ENCODE measurements around the gene SOX8.

SOX8 gene

DNA sequence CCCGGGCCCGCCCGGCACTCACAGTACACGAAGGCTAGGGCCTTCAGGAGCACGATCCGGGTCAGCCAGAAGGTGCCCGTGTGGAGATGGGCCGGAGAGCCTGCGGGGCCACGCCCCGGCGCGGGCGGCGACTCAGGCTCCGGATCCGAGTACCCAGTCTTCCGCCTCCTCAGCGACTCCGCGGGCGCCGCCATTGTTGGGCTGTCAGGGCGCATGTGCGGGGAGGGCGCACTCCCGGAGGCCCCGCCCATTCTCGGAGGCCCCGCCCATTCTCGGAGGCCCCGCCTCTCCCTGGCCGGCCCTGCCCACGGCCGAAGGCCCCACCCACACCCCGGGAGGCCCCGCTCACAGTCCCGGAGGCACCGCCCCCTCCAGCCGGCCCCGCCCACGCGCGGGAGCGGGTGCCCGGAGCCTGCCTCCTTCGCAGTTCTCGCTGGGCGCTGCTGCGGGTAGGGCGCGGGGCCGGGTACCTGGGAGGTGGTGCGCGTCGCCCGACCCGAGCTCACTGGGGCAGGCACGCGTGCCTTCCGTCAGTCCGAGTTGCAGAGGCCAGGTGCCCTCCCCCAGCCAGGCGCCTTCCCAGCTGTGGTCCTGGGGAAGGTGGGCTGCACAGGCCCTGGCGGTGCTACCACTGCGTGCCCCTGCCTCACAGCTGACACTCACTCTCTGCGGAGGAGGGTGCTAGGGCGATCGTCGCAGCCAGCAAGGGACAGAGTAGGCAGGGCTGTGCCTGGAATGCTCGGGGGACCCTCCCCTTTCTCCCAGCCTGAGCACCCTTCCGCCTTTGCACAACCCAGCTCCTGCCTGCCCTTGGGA is 10.6 kb upstream of the SOX8 start, which contains the start of gene LMF1:
TSS of gene LMF1 (minus strand) at position 219 of the 816 bp plus-strand sequence. CDS start at position 215, 4 bp downstream.
- H3K4me3 ChIP-seq (ENCODE audit: low read depth, low read length) = peak within 1 kb of the TSS; percentile 83
- H3K27ac ChIP-seq (ENCODE audit: extremely low read depth, low read depth, low read length) = peak within 1 kb of the TSS; percentile 71
- H3K9me3 ChIP-seq (ENCODE audit: control insufficient read depth, insufficient read depth, low read depth, low read length) = no peaks in the 10 kb centered on the region
- POLR2A ChIA-PET = no interaction called here
- peaks cover 0 to 22% of the 10 kb centered on the region in 2 experiments; a peak in 1 of 3 replicates for H3K36me3 ChIP-seq (ENCODE audit: control insufficient read depth in 2 of 2, insufficient read depth in 1 of 2, low read length in 2 of 2)
- CTCF ChIA-PET = interaction anchor here (0.5 kb wide), 1 partner anchor 186 kb away, joined by 5 read pairs; no protein-coding TSS in a partner anchor
- peaks cover 7% of the 10 kb centered on the region; the same call in 1 of the 2 replicates for H3K4me1 ChIP-seq (ENCODE audit: control insufficient read depth, insufficient read depth, low read length)
- no peak for TF ChIP-seq HOXA7 (CRISPR knock-in tag; IDR thresholded peaks at IDR 0.05; ENCODE audit: borderline replicate concordance)
- TF ChIP-seq ZBTB7A (tag by site-specific recombination; IDR thresholded peaks at IDR 0.05; ENCODE audit: low read depth) = 0 out of 2 replicates have a peak, but pooled peaks have one; percentile 42
- TF ChIP-seq, protein P1, sequence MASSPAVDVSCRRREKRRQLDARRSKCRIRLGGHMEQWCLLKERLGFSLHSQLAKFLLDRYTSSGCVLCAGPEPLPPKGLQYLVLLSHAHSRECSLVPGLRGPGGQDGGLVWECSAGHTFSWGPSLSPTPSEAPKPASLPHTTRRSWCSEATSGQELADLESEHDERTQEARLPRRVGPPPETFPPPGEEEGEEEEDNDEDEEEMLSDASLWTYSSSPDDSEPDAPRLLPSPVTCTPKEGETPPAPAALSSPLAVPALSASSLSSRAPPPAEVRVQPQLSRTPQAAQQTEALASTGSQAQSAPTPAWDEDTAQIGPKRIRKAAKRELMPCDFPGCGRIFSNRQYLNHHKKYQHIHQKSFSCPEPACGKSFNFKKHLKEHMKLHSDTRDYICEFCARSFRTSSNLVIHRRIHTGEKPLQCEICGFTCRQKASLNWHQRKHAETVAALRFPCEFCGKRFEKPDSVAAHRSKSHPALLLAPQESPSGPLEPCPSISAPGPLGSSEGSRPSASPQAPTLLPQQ (tag by site-specific recombination; IDR thresholded peaks at IDR 0.05) = no peak; the same call in 1 of the 2 replicates
- no peak for TF ChIP-seq ZNF221 (tag by site-specific recombination; IDR thresholded peaks at IDR 0.05; ENCODE audit: borderline replicate concordance)
- peak; percentile 93 for TF ChIP-seq ZNF335 (tag by site-specific recombination; conservative IDR thresholded peaks at IDR 0.05)
- no peak for TF ChIP-seq ZNF175 (tag by site-specific recombination; IDR thresholded peaks at IDR 0.05)
- peak; percentile 91 for TF ChIP-seq YY2 (tag by site-specific recombination; IDR thresholded peaks at IDR 0.05)
- no peak for TF ChIP-seq ZNF777 (tag by site-specific recombination; IDR thresholded peaks at IDR 0.05; ENCODE audit: borderline replicate concordance)
- TF ChIP-seq ZNF266 (tag by site-specific recombination; IDR thresholded peaks at IDR 0.05; ENCODE audit: low read depth) = no peak
- TF ChIP-seq EGR2 (tag by site-specific recombination; IDR thresholded peaks at IDR 0.05; ENCODE audit: low read depth) = peak; percentile 58; the same call in 1 of the 2 replicates
- no peak for TF ChIP-seq ZNF510 (tag by site-specific recombination; IDR thresholded peaks at IDR 0.05; ENCODE audit: insufficient replicate concordance)
- TF ChIP-seq, protein P2, sequence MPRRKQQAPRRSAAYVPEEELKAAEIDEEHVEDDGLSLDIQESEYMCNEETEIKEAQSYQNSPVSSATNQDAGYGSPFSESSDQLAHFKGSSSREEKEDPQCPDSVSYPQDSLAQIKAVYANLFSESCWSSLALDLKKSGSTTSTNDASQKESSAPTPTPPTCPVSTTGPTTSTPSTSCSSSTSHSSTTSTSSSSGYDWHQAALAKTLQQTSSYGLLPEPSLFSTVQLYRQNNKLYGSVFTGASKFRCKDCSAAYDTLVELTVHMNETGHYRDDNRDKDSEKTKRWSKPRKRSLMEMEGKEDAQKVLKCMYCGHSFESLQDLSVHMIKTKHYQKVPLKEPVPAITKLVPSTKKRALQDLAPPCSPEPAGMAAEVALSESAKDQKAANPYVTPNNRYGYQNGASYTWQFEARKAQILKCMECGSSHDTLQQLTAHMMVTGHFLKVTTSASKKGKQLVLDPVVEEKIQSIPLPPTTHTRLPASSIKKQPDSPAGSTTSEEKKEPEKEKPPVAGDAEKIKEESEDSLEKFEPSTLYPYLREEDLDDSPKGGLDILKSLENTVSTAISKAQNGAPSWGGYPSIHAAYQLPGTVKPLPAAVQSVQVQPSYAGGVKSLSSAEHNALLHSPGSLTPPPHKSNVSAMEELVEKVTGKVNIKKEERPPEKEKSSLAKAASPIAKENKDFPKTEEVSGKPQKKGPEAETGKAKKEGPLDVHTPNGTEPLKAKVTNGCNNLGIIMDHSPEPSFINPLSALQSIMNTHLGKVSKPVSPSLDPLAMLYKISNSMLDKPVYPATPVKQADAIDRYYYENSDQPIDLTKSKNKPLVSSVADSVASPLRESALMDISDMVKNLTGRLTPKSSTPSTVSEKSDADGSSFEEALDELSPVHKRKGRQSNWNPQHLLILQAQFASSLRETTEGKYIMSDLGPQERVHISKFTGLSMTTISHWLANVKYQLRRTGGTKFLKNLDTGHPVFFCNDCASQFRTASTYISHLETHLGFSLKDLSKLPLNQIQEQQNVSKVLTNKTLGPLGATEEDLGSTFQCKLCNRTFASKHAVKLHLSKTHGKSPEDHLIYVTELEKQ (tag by site-specific recombination; IDR thresholded peaks at IDR 0.05; ENCODE audit: borderline replicate concordance) = no peak
- TF ChIP-seq ZSCAN23 (tag by site-specific recombination; IDR thresholded peaks at IDR 0.05) = no peak
- peak; percentile 90 for TF ChIP-seq ZFHX2 (tag by site-specific recombination; conservative IDR thresholded peaks at IDR 0.05)
- TF ChIP-seq ZNF501 (tag by site-specific recombination; IDR thresholded peaks at IDR 0.05) = 0 out of 2 replicates have a peak, but pooled peaks have one; percentile 25
- no peak for TF ChIP-seq ZNF121 (tag by site-specific recombination; IDR thresholded peaks at IDR 0.05)
- no peak for TF ChIP-seq ZNF239 (tag by site-specific recombination; IDR thresholded peaks at IDR 0.05)
- no peak for TF ChIP-seq ZNF223 (tag by site-specific recombination; IDR thresholded peaks at IDR 0.05)
- TF ChIP-seq ZNF610 (tag by site-specific recombination; IDR thresholded peaks at IDR 0.05; ENCODE audit: borderline replicate concordance) = no peak; the same call in 1 of the 2 replicates
- TF ChIP-seq RBAK (tag by site-specific recombination; IDR thresholded peaks at IDR 0.05) = no peak
- TF ChIP-seq SCRT1 (tag by site-specific recombination; IDR thresholded peaks at IDR 0.05; ENCODE audit: borderline replicate concordance) = no peak
- TF ChIP-seq, protein P3, sequence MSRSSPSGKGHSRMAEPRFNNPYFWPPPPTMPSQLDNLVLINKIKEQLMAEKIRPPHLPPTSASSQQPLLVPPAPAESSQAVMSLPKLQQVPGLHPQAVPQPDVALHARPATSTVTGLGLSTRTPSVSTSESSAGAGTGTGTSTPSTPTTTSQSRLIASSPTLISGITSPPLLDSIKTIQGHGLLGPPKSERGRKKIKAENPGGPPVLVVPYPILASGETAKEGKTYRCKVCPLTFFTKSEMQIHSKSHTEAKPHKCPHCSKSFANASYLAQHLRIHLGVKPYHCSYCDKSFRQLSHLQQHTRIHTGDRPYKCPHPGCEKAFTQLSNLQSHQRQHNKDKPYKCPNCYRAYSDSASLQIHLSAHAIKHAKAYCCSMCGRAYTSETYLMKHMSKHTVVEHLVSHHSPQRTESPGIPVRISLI (tag by site-specific recombination; IDR thresholded peaks at IDR 0.05) = no peak
- TF ChIP-seq, protein P4, sequence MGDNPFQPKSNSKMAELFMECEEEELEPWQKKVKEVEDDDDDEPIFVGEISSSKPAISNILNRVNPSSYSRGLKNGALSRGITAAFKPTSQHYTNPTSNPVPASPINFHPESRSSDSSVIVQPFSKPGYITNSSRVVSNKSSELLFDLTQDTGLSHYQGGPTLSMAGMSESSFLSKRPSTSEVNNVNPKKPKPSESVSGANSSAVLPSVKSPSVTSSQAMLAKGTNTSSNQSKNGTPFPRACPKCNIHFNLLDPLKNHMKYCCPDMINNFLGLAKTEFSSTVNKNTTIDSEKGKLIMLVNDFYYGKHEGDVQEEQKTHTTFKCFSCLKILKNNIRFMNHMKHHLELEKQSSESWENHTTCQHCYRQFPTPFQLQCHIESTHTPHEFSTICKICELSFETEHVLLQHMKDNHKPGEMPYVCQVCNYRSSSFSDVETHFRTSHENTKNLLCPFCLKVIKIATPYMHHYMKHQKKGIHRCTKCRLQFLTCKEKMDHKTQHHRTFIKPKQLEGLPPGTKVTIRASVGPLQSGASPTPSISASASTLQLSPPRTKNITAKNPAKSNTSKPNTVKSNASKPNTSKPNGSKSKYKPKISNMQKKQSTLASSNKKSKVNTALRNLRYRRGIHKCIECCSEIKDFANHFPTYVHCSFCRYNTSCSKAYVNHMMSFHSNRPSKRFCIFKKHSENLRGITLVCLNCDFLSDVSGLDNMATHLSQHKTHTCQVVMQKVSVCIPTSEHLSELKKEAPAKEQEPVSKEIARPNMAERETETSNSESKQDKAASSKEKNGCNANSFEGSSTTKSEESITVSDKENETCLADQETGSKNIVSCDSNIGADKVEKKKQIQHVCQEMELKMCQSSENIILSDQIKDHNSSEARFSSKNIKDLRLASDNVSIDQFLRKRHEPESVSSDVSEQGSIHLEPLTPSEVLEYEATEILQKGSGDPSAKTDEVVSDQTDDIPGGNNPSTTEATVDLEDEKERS (tag by site-specific recombination; IDR thresholded peaks at IDR 0.05) = no peak
- peak; percentile 33; the same call in 1 of the 2 replicates for TF ChIP-seq MYNN (tag by site-specific recombination; IDR thresholded peaks at IDR 0.05; ENCODE audit: borderline replicate concordance)
- TF ChIP-seq ZSCAN30 (tag by site-specific recombination; IDR thresholded peaks at IDR 0.05) = no peak; the same call in 1 of the 2 replicates
- TF ChIP-seq, protein P5, sequence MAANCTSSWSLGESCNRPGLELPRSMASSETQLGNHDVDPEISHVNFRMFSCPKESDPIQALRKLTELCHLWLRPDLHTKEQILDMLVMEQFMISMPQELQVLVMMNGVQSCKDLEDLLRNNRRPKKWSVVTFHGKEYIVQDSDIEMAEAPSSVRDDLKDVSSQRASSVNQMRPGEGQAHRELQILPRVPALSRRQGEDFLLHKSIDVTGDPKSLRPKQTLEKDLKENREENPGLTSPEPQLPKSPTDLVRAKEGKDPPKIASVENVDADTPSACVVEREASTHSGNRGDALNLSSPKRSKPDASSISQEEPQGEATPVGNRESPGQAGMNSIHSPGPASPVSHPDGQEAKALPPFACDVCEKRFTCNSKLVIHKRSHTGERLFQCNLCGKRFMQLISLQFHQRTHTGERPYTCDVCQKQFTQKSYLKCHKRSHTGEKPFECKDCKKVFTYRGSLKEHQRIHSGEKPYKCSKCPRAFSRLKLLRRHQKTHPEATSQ (tag by site-specific recombination; IDR thresholded peaks at IDR 0.05) = no peak
- TF ChIP-seq ZNF792 (tag by site-specific recombination; IDR thresholded peaks at IDR 0.05) = no peak

All from HEK293 (cell line).